WTC11 (cell line): ENCODE data around the gene C12orf75. TPM values are rescaled to one million over a fixed set of nuclear protein-coding genes. Genes with fewer than 3 reads are reported as not detected.

Experiments used
- ATAC-seq: fragments of 200-7000 bp; cut with Tn5 transposase; 2 replicates; pipeline ENCODE4 v1.10.0; 2021; ENCODE audit warnings: mild to moderate bottlenecking, moderate library complexity
- CTCF ChIA-PET: fragments of 300-600 bp; sonication (Branson Sonifier 250); formaldehyde crosslinking; loops from one replicate; lab custom pipeline; 2021; ENCODE audit warnings: antibody characterized with exemption; lab: Charles Lee
- POLR2A ChIA-PET: fragments of 350-600 bp; sonication (Branson Sonifier 250); formaldehyde crosslinking; loops from one replicate; lab custom pipeline; 2021; ENCODE audit warnings: antibody characterized with exemption; lab: Charles Lee
- DNase-seq: peaks from one replicate; pipeline ENCODE4 v3.0.0; 2021; ENCODE audit warnings: low spot score
- H3K27ac Mint-ChIP-seq: 2 replicates; pipeline ENCODE4 v1.8.0; 2021; ENCODE audit warnings: mixed read lengths
- H3K27me3 Mint-ChIP-seq: 2 replicates; pipeline ENCODE4 v1.8.0; 2021; ENCODE audit warnings: low read depth, mild to moderate bottlenecking, moderate library complexity, mixed read lengths
- H3K36me3 Mint-ChIP-seq: 2 replicates; pipeline ENCODE4 v1.8.0; 2021; ENCODE audit warnings: mixed read lengths
- H3K4me1 Mint-ChIP-seq: 2 replicates; pipeline ENCODE4 v1.8.0; 2022; ENCODE audit warnings: mixed read lengths
- H3K4me3 Mint-ChIP-seq: 2 replicates; pipeline ENCODE4 v1.8.0; 2021; ENCODE audit warnings: mild to moderate bottlenecking, moderate library complexity, mixed read lengths
- H3K9me3 Mint-ChIP-seq: 2 replicates; pipeline ENCODE4 v1.8.0; 2021; ENCODE audit warnings: mixed read lengths
- ATF6 ChIP-seq: sonication (generic); formaldehyde crosslinking; IDR thresholded peaks from 2 replicates; pipeline ENCODE4 v1.8.1; 2023; ENCODE audit warnings: mild to moderate bottlenecking, missing genetic modification reagents
- ESRRA ChIP-seq: sonication (generic); formaldehyde crosslinking; IDR thresholded peaks from 2 replicates; pipeline ENCODE4 v1.8.1; 2022; ENCODE audit warnings: mild to moderate bottlenecking, missing genetic modification reagents, borderline replicate concordance
- FOXP4 ChIP-seq: sonication (generic); formaldehyde crosslinking; IDR thresholded peaks from 2 replicates; pipeline ENCODE4 v1.8.0; 2022; ENCODE audit warnings: mild to moderate bottlenecking, missing genetic modification reagents
- GRHL2 ChIP-seq: fragments of 250-450 bp; sonication (Bioruptor Pico); IDR thresholded peaks from 2 replicates; pipeline ENCODE4 v1.8.0; 2022; ENCODE audit warnings: mild to moderate bottlenecking, moderate library complexity; ENCODE audit not compliant: insufficient replicate concordance, severe bottlenecking
- HMGA2 ChIP-seq: fragments of 250-450 bp; sonication (Bioruptor Pico); IDR thresholded peaks from 2 replicates; pipeline ENCODE4 v1.4.0; 2021; ENCODE audit warnings: mild to moderate bottlenecking, moderate library complexity
- MXD4 ChIP-seq: fragments of 250-450 bp; sonication (Bioruptor Pico); IDR thresholded peaks from 2 replicates; pipeline ENCODE4 v1.8.0; 2021; ENCODE audit warnings: mild to moderate bottlenecking, moderate library complexity, borderline replicate concordance
- MYBL2 ChIP-seq: sonication (generic); formaldehyde crosslinking; IDR thresholded peaks from 2 replicates; pipeline ENCODE4 v1.8.1; 2023; ENCODE audit warnings: mild to moderate bottlenecking, moderate library complexity, missing genetic modification reagents
- NFATC4 ChIP-seq: fragments of 250-450 bp; sonication (Bioruptor Pico); IDR thresholded peaks from 2 replicates; pipeline ENCODE4 v1.9.0; 2021; ENCODE audit warnings: mild to moderate bottlenecking
- RORB ChIP-seq: fragments of 250-450 bp; sonication (Bioruptor Pico); IDR thresholded peaks from 2 replicates; pipeline ENCODE4 v1.9.0; 2021; ENCODE audit warnings: mild to moderate bottlenecking
- TEAD1 ChIP-seq: sonication (generic); formaldehyde crosslinking; IDR thresholded peaks from 2 replicates; pipeline ENCODE4 v1.8.0; 2022; ENCODE audit warnings: mild to moderate bottlenecking, missing genetic modification reagents
- USF2 ChIP-seq: sonication (generic); formaldehyde crosslinking; IDR thresholded peaks from 2 replicates; pipeline ENCODE4 v1.8.1; 2023; ENCODE audit warnings: mild to moderate bottlenecking, missing genetic modification reagents, moderate library complexity
- ZBTB43 ChIP-seq: sonication (generic); formaldehyde crosslinking; IDR thresholded peaks from 2 replicates; pipeline ENCODE4 v1.8.1; 2023; ENCODE audit warnings: mild to moderate bottlenecking, missing genetic modification reagents
- ZNF219 ChIP-seq: sonication (generic); formaldehyde crosslinking; IDR thresholded peaks from 2 replicates; pipeline ENCODE4 v1.8.0; 2023; ENCODE audit warnings: missing genetic modification reagents, mild to moderate bottlenecking, borderline replicate concordance
- ZNF263 ChIP-seq: sonication (generic); formaldehyde crosslinking; IDR thresholded peaks from 2 replicates; pipeline ENCODE4 v1.8.1; 2022; ENCODE audit warnings: low read depth, mild to moderate bottlenecking, moderate library complexity, missing genetic modification reagents
- ZNF512 ChIP-seq: sonication (generic); formaldehyde crosslinking; IDR thresholded peaks from 2 replicates; pipeline ENCODE4 v1.8.1; 2022; ENCODE audit warnings: missing genetic modification reagents, borderline replicate concordance
- total RNA-seq: library from RNA; stranded (reverse); gene quantifications from 3 replicates; pipeline ENCODE4 v1.2.3, GENCODE V29; 2021

The C12orf75 gene
- total RNA-seq, 1 experiment from 2014 or later: 25.5 TPM

GRCh38 chr12:105294886-105295479 is 35.5 kb upstream of the C12orf75 start (continued):
- TF ChIP-seq ATF6 (CRISPR knock-in tag) (no peak), ZBTB43 (no peak), ZNF263 (no peak), ZNF512 (CRISPR knock-in tag) (no peak), HMGA2 (no peak)

GRCh38 chr12:105296116-105297089 is 34.1 kb upstream of the C12orf75 start:
- H3K4me3 Mint-ChIP-seq: no peak overlapping the region
- no peak for ATAC-seq
- peaks cover 40% of the 10 kb centered on the region for H3K9me3 Mint-ChIP-seq
- TF ChIP-seq USF2 (CRISPR knock-in tag): no peak
- TF ChIP-seq ATF6 (CRISPR knock-in tag): no peak
- TF ChIP-seq ESRRA (CRISPR knock-in tag): no peak
- TF ChIP-seq FOXP4 (CRISPR knock-in tag): no peak
- no peak for TF ChIP-seq MXD4 (CRISPR knock-in tag)
- TF ChIP-seq GRHL2 (CRISPR knock-in tag): no peak
- TF ChIP-seq MYBL2: no peak
- no peak for TF ChIP-seq RORB (CRISPR knock-in tag)
- TF ChIP-seq ZNF219 (CRISPR knock-in tag): no peak
- no peak for TF ChIP-seq NFATC4 (CRISPR knock-in tag)
- no peak for TF ChIP-seq TEAD1 (CRISPR knock-in tag)
- DNase-seq: no peak
- H3K27ac Mint-ChIP-seq: no peak overlapping the region
- ChIA-PET POLR2A (no interaction called here), CTCF (no interaction called here)
- peaks cover 25% of the 10 kb centered on the region for H3K4me1 Mint-ChIP-seq
- H3K36me3 Mint-ChIP-seq: peaks cover 41% of the 10 kb centered on the region
- peaks cover 3% of the 10 kb centered on the region; the same call in 1 of the 2 replicates for H3K27me3 Mint-ChIP-seq
